Esophagus squamous epithelium (tissue), 5 donors: ENCODE measurements around the gene ZFAND3. TPM values are rescaled to one million over a fixed set of nuclear protein-coding genes. Genes with fewer than 3 reads are reported as not detected.
A peak's percentile ranks its signal among the peaks of the same experiment; 100 is the strongest.

Experiments
- DNase-seq: peaks from one replicate; lab custom pipeline; 2025; lab: John Stamatoyannopoulos, UW
- H3K27ac ChIP-seq, 4 donors: fragments of 200-600 bp; sonication (generic); one replicate each; pipeline ENCODE4 v1.5.1; 2016 to 2019; ENCODE audit warnings: mild to moderate bottlenecking in 1 of 4
- H3K27me3 ChIP-seq, 4 donors: fragments of 200-600 bp; sonication (generic); 1 replicate in 3 of 4; 2 replicates in 1 of 4; pipeline versions ENCODE4 v1.5.1 to v1.6.0; 2017 to 2021; ENCODE audit warnings: antibody characterized with exemption in 1 of 4
- H3K36me3 ChIP-seq, 3 donors: fragments of 200-600 bp; sonication (generic); one replicate each; pipeline ENCODE4 v1.5.1; 2016 to 2019
- H3K4me1 ChIP-seq, 3 donors: fragments of 200-600 bp; sonication (generic); one replicate each; pipeline ENCODE4 v1.5.1; 2017 to 2019
- H3K4me3 ChIP-seq, 4 donors: fragments of 200-600 bp; sonication (generic); 1 replicate in 3 of 4; 2 replicates in 1 of 4; pipeline ENCODE4 v1.5.1; 2016 to 2019; ENCODE audit warnings: mild to moderate bottlenecking in 2 of 4, moderate library complexity in 1 of 4
- H3K9me3 ChIP-seq, 3 donors: fragments of 200-600 bp; sonication (generic); one replicate each; pipeline ENCODE4 v1.5.1; 2016 to 2019
- CTCF ChIP-seq, 6 experiments: fragments of 450-650 bp in 4 of 6; fragments of 200-600 bp in 2 of 6; sonication (generic) in 2 of 6; IDR thresholded peaks; one replicate each; pipeline ENCODE4 v1.5.1; 2016 to 2019; ENCODE audit warnings: antibody characterized with exemption in 6 of 6, mild to moderate bottlenecking in 4 of 6, moderate library complexity in 4 of 6
- POLR2A ChIP-seq, 4 donors: fragments of 450-650 bp; IDR thresholded peaks; one replicate each; pipeline ENCODE4 v1.6.1; 2017; ENCODE audit warnings: antibody characterized with exemption in 4 of 4, mild to moderate bottlenecking in 4 of 4, moderate library complexity in 3 of 4
- WGBS, 2 donors: methylation state at CpG; one replicate each; pipeline ENCODE4 v1.1.5; 2018; 5-methylcytosine and 5-hydroxymethylcytosine counted together
- intact Hi-C: fragments of 100-400 bp; cut with DNase I; formaldehyde crosslinking; loops from one replicate; pipeline ENCODE4 v1.15.0; 2022
- total RNA-seq, 4 donors: library from RNA; depleted of rRNA; stranded (reverse); fragments of >200 nt; gene quantifications; one replicate each; pipeline ENCODE4 v1.1.0, GENCODE V29; 2016
- donor health status: DM: yes; HTN: yes; CAD: no.

The ZFAND3 gene
- total RNA-seq, 4 donors from 2014 or later: 15.7 to 23.8 (median 20.9) TPM

DNA sequence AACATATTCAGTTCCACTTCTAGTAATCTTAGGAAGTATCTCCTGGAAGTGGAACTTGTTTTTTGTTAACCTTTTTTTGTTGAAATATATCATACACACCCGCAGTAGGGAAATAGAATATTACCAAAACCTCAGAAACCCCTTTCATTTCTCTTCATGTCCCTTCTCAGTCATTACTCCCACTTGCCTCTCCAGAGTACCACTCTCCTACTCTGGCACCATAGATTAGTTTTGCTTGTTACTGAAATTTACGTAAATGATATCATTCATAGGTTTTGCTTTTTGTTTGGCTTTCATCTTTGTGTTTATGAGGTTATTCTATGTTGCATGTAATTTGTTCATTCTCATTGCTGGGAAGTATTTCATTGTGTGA, 52.8 kb downstream of the ZFAND3 start:
- intact Hi-C loops: no loop called here
- 48 to 91% methylated on average over 2 of the region's 2 CpGs for WGBS, 2 donors
- peaks cover 0 to 25% (median 5%) of the 10 kb centered on the region in 3 donors for H3K4me1 ChIP-seq
- no peaks in the 10 kb centered on the region for H3K27me3 ChIP-seq
- H3K36me3 ChIP-seq: no peaks in the 10 kb centered on the region
- peaks cover 0 to 4% (median 0%) of the 10 kb centered on the region in 3 donors for H3K9me3 ChIP-seq
- no peak overlapping the region for H3K27ac ChIP-seq
- DNase-seq: no peak
- TF ChIP-seq CTCF (IDR thresholded peaks at IDR 0.05) (no peak), POLR2A (IDR thresholded peaks at IDR 0.05) (no peak)
- H3K4me3 ChIP-seq: no peak overlapping the region

GRCh38 chr6:37874726-37875125, 55.2 kb downstream of the ZFAND3 start:
- no peak overlapping the region for H3K4me3 ChIP-seq
- peaks cover 4 to 19% (median 4%) of the 10 kb centered on the region in 3 donors for H3K4me1 ChIP-seq
- 82 to 100% methylated on average over 2 to 3 of the region's 3 CpGs for WGBS, 2 donors
- peaks cover 0 to 4% (median 0%) of the 10 kb centered on the region in 3 donors for H3K9me3 ChIP-seq
- no peaks in the 10 kb centered on the region for H3K27me3 ChIP-seq
- TF ChIP-seq POLR2A (IDR thresholded peaks at IDR 0.05): no peak
- TF ChIP-seq CTCF (IDR thresholded peaks at IDR 0.05): no peak
- no peak for DNase-seq
- H3K36me3 ChIP-seq: no peaks in the 10 kb centered on the region
- intact Hi-C loops: no loop called here
- H3K27ac ChIP-seq: no peak overlapping the region

DNA sequence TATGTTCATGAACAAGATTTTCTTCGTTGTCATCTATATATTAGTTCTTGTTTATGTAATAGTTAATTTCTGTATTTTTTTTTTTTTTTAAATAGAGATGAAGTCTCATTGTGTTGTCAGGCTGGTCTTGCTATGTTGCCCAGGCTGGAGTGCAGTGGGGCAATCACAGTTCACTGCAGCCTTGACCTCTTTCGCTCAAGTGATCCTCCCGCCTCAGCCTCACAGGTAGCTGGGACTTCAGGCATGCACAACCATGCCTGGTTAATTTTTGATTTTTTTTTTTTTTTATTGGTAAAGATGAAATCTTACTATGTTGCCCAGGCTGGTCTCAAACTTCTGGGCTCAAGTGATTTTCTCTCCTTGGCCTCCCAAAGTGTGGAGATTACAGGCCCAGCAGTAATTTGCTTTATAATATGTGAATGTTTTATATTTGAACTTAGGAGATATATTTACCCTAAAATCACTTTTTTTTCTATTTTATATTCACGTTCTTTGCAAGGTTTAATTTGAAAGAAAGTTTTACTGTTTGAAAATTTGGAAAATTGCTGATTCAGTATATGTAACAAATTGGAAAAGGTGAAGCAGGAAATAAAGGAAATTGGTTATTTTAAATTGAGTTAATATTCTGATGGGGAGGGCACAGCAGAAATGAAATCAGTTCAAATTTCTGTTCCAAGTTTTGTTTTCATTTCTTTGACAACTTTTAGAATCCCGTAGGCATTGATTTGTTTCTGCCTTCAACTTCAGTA, 56.2 kb downstream of the ZFAND3 start:
- no peaks in the 10 kb centered on the region for H3K27me3 ChIP-seq
- no peak overlapping the region for H3K27ac ChIP-seq
- no peaks in the 10 kb centered on the region for H3K36me3 ChIP-seq
- peaks cover 0 to 4% (median 0%) of the 10 kb centered on the region in 3 donors for H3K9me3 ChIP-seq
- no peak for DNase-seq
- H3K4me1 ChIP-seq: peaks cover 4 to 19% (median 8%) of the 10 kb centered on the region in 3 donors
- 78 to 87% methylated on average over 5 of the region's 5 CpGs for WGBS, 2 donors
- TF ChIP-seq CTCF (IDR thresholded peaks at IDR 0.05) (no peak), POLR2A (IDR thresholded peaks at IDR 0.05) (no peak)
- H3K4me3 ChIP-seq: no peak overlapping the region
- intact Hi-C loops: no loop called here

DNA sequence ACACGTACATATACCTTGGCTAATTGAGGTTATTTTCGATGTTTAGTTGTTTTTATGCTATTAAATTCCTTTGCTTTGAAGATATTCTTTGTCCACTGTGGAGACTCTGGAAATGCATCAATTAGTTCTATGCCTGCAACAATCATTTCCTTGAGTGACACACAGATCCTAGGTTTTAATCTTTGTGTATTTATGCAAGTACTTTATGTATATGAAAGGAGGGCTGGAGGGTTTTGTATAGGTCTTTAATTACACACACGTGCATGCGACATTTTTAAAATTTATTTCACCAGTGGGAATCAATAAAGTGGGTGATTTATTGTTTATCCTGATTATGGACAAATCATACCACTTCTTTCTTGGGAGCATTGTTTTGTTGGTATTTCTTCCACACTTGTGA, 57.3 kb downstream of the ZFAND3 start:
- 87 to 90% methylated on average over 4 of the region's 4 CpGs for WGBS, 2 donors
- Histone ChIP-seq H3K27me3 (no peaks in the 10 kb centered on the region), H3K4me1 (peaks cover 4 to 19% (median 8%) of the 10 kb centered on the region in 3 donors), H3K9me3 (no peaks in the 10 kb centered on the region), H3K4me3 (no peak overlapping the region), H3K36me3 (no peaks in the 10 kb centered on the region), H3K27ac (no peak overlapping the region)
- no peak for DNase-seq
- intact Hi-C loops: no loop called here
- TF ChIP-seq POLR2A (IDR thresholded peaks at IDR 0.05) (no peak), CTCF (IDR thresholded peaks at IDR 0.05) (no peak)

GRCh38 chr6:37877373-37878149, 58.0 kb downstream of the ZFAND3 start:
- Histone ChIP-seq H3K4me3 (no peak overlapping the region), H3K27ac (peak overlapping the region in 1 of 4 donors; percentile 3), H3K4me1 (peaks cover 4 to 25% (median 8%) of the 10 kb centered on the region in 3 donors), H3K36me3 (no peaks in the 10 kb centered on the region), H3K27me3 (no peaks in the 10 kb centered on the region), H3K9me3 (no peaks in the 10 kb centered on the region)
- 75 to 87% methylated on average over 6 of the region's 6 CpGs for WGBS, 2 donors
- TF ChIP-seq POLR2A (IDR thresholded peaks at IDR 0.05) (no peak), CTCF (IDR thresholded peaks at IDR 0.05) (no peak)
- no peak for DNase-seq
- intact Hi-C loops: no loop called here
